ENCODE results near the gene HOXD10.

HOXD10 gene

DNA sequence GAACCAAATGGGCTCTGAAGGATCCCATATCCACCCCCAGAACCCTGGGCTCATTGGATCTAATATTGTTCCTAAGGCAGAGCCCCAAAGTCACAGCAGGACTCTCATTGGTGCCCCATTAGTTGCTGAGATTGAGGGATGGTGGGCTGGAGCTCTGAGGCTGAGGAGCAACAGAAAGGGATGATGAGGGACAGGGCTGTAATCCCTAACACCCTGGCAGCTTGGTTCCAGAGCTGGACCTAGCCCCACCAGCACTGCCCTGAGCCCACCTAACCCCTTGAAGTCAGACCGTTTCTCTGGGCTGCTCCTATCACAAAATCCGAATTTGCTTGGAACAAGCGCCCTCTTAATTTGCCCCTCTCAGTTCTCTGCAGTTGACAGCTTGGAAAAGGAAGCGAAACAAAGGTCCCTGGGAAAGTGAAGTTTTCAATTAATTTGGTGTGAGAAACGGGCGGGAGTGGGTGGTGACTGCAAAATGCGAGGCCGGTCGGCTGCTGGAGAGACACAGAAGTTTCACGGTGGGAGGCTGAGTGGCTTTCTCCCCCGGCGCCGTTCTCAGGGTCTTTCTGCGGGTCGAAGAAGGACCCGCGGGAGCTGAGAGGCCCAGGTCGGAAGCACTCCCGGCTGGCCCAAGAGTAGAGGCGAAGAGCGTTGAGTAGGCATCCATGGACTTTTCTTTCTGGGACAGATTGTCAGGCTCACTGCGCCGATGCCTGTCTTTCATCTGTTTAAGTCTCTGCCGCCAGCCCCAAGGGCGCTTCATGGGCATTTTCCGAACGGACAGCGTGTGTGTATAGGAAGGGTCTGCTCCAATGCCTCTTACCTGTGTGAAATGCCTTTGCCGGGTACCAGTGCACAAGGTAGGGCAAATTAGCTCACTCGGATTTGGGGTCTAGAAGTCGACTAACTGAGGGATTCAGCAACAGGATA, 25.0 kb upstream of the HOXD10 start:
- Histone ChIP-seq H3K4me1 (ENCODE audit: control insufficient read depth, insufficient read depth, low read length) (peaks cover 21% of the 10 kb centered on the region), H3K4me3 (ENCODE audit: low read length in 2 of 2) (no peak overlapping the region), H3K9me3 (ENCODE audit: control insufficient read depth in 2 of 2, low read length in 2 of 2) (no peaks in the 10 kb centered on the region), H3K27me3 (ENCODE audit: control insufficient read depth in 1 of 2, insufficient read depth in 2 of 2, low read length in 2 of 2) (peaks cover 83 to 98% of the 10 kb centered on the region in 2 donors), H3K36me3 (ENCODE audit: control insufficient read depth in 2 of 2, insufficient read depth in 2 of 2, low read length in 2 of 2) (no peaks in the 10 kb centered on the region), H3K27ac (ENCODE audit: low read length) (no peak overlapping the region), H3K9ac (ENCODE audit: low read length in 2 of 2) (no peak overlapping the region)

DNA sequence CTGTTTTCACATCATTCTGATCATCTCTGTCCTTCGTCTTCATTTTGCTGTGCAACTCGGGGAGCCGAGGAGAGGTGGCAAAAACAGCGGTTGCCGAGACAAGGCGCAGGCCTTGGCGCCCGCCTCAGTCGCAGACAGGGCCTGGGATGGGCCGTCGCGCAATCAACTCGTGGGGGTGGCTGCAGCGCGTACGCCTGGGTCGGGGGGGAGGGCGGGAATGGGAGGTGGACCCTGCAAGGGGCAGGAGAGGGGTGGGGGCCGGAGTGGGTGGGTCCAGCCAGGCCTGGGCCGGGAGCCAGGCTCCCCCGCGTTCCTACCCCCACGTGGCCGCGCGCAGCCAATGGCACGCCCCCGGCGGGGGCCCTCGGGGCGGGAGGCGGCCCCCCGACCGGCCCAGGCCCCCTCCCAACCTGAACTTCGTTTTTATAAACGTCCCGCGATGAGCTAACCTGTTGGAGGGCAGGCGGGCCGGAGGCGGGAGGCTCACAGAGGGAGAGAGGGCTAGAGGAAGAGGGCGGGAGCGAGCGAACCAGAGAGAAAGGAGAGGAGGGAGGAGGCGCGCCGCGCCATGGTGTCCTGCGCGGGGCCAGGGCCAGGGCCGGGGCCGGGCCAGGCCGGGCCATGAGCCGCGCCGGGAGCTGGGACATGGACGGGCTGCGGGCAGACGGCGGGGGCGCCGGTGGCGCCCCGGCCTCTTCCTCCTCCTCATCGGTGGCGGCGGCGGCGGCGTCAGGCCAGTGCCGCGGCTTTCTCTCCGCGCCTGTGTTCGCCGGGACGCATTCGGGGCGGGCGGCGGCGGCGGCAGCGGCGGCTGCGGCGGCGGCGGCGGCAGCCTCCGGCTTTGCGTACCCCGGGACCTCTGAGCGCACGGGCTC, 24.1 kb upstream of the HOXD10 start, which contains the start of gene HOXD13:
HOXD13 (plus strand) TSS at position 452 of the 875 bp plus-strand sequence; CDS start at position 622, 170 bp downstream.
- no peaks in the 10 kb centered on the region for H3K36me3 ChIP-seq (ENCODE audit: control insufficient read depth in 2 of 2, insufficient read depth in 2 of 2, low read length in 2 of 2)
- H3K9me3 ChIP-seq (ENCODE audit: control insufficient read depth in 2 of 2, low read length in 2 of 2), result no peaks in the 10 kb centered on the region
- H3K27ac ChIP-seq (ENCODE audit: low read length), result no peak within 1 kb of the TSS
- H3K27me3 ChIP-seq (ENCODE audit: control insufficient read depth in 1 of 2, insufficient read depth in 2 of 2, low read length in 2 of 2), result peaks cover 83 to 99% of the 10 kb centered on the region in 2 donors
- peaks cover 29% of the 10 kb centered on the region for H3K4me1 ChIP-seq (ENCODE audit: control insufficient read depth, insufficient read depth, low read length)
- H3K9ac ChIP-seq (ENCODE audit: low read length in 2 of 2), result no peak within 1 kb of the TSS
- H3K4me3 ChIP-seq (ENCODE audit: low read length in 2 of 2), result peak within 1 kb of the TSS in 1 of 2 donors; percentile 57

DNA sequence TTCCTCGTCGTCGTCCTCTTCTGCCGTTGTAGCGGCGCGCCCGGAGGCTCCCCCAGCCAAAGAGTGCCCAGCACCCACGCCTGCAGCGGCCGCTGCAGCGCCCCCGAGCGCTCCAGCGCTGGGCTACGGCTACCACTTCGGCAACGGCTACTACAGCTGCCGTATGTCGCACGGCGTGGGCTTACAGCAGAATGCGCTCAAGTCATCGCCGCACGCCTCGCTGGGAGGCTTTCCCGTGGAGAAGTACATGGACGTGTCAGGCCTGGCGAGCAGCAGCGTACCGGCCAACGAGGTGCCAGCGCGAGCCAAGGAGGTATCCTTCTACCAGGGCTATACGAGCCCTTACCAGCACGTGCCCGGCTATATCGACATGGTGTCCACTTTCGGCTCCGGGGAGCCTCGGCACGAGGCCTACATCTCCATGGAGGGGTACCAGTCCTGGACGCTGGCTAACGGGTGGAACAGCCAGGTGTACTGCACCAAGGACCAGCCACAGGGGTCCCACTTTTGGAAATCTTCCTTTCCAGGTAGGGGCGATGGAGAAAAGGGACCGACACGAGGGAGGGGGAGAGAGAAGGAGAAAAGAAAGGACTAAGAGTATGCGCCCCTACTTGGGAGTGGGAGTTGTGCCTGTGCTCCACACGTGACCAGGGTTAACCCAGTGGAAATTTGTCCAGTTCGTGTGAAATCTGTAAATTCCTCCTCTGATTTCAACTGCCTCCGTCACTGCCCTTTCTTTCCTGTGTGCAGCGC, 23.3 kb upstream of the HOXD10 start:
- H3K4me3 ChIP-seq (ENCODE audit: low read length in 2 of 2), result peak overlapping the region in 1 of 2 donors; percentile 57
- peaks cover 81 to 97% of the 10 kb centered on the region in 2 donors for H3K27me3 ChIP-seq (ENCODE audit: control insufficient read depth in 1 of 2, insufficient read depth in 2 of 2, low read length in 2 of 2)
- no peaks in the 10 kb centered on the region for H3K9me3 ChIP-seq (ENCODE audit: control insufficient read depth in 2 of 2, low read length in 2 of 2)
- no peaks in the 10 kb centered on the region for H3K36me3 ChIP-seq (ENCODE audit: control insufficient read depth in 2 of 2, insufficient read depth in 2 of 2, low read length in 2 of 2)
- no peak overlapping the region for H3K9ac ChIP-seq (ENCODE audit: low read length in 2 of 2)
- H3K4me1 ChIP-seq (ENCODE audit: control insufficient read depth, insufficient read depth, low read length), result peaks cover 32% of the 10 kb centered on the region
- no peak overlapping the region for H3K27ac ChIP-seq (ENCODE audit: low read length)

DNA sequence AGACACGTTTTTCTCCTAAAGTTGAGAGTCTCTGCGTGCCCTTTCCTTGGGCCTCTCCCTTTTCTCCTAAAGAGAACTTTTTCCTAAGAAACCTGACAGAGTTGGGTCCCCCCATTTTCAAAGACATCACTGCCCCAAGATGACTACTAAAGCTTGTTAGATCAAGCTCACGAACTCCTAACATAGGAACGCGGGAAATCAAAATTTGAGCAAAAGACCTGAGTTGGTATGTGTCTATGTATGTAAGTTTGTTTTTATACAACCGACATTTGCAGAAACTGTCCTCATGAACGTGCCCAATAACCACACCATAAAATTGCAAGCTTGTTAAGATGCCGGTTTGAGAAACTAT, 22.7 kb upstream of the HOXD10 start:
- no peak overlapping the region for H3K27ac ChIP-seq (ENCODE audit: low read length)
- H3K4me1 ChIP-seq (ENCODE audit: control insufficient read depth, insufficient read depth, low read length), result peaks cover 32% of the 10 kb centered on the region
- H3K27me3 ChIP-seq (ENCODE audit: control insufficient read depth in 1 of 2, insufficient read depth in 2 of 2, low read length in 2 of 2), result peaks cover 81 to 97% of the 10 kb centered on the region in 2 donors
- H3K36me3 ChIP-seq (ENCODE audit: control insufficient read depth in 2 of 2, insufficient read depth in 2 of 2, low read length in 2 of 2), result no peaks in the 10 kb centered on the region
- H3K9me3 ChIP-seq (ENCODE audit: control insufficient read depth in 2 of 2, low read length in 2 of 2), result no peaks in the 10 kb centered on the region
- H3K4me3 ChIP-seq (ENCODE audit: low read length in 2 of 2), result no peak overlapping the region
- H3K9ac ChIP-seq (ENCODE audit: low read length in 2 of 2), result no peak overlapping the region

DNA sequence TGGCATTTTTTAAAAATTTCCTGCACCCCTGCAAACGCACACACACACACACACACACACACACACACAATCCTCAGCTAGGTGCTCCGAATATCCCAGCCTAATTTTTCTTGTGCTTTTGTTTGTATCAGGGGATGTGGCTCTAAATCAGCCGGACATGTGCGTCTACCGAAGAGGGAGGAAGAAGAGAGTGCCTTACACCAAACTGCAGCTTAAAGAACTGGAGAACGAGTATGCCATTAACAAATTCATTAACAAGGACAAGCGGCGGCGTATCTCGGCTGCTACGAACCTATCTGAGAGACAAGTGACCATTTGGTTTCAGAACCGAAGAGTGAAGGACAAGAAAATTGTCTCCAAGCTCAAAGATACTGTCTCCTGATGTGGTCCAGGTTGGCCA, 22.2 kb upstream of the HOXD10 start:
- H3K4me1 ChIP-seq (ENCODE audit: control insufficient read depth, insufficient read depth, low read length), result peaks cover 32% of the 10 kb centered on the region
- no peaks in the 10 kb centered on the region for H3K36me3 ChIP-seq (ENCODE audit: control insufficient read depth in 2 of 2, insufficient read depth in 2 of 2, low read length in 2 of 2)
- H3K9me3 ChIP-seq (ENCODE audit: control insufficient read depth in 2 of 2, low read length in 2 of 2), result no peaks in the 10 kb centered on the region
- H3K4me3 ChIP-seq (ENCODE audit: low read length in 2 of 2), result no peak overlapping the region
- no peak overlapping the region for H3K9ac ChIP-seq (ENCODE audit: low read length in 2 of 2)
- peaks cover 81 to 97% of the 10 kb centered on the region in 2 donors for H3K27me3 ChIP-seq (ENCODE audit: control insufficient read depth in 1 of 2, insufficient read depth in 2 of 2, low read length in 2 of 2)
- H3K27ac ChIP-seq (ENCODE audit: low read length), result no peak overlapping the region

DNA sequence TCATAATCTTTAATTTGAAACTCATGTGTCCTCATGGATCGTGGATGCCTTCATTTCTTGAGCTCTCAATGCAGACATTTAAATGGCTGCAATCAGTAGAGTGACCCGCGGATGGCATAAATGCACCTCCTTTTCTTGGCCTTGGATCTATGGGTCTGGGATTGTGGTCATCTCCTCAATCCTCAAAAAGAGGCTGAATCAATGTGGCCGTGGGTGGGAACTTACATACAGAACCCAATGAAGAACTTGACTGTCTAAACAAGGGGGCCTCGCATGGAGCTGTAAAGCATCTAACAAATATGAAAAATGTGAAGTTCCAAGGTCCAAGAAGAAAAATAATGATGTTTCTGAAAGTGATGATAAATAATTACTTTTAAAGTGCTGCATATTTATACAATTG, 21.2 kb upstream of the HOXD10 start:
- Histone ChIP-seq H3K27ac (ENCODE audit: low read length) (no peak overlapping the region), H3K9ac (ENCODE audit: low read length in 2 of 2) (no peak overlapping the region), H3K9me3 (ENCODE audit: control insufficient read depth in 2 of 2, low read length in 2 of 2) (no peaks in the 10 kb centered on the region), H3K27me3 (ENCODE audit: control insufficient read depth in 1 of 2, insufficient read depth in 2 of 2, low read length in 2 of 2) (peaks cover 80 to 97% of the 10 kb centered on the region in 2 donors), H3K36me3 (ENCODE audit: control insufficient read depth in 2 of 2, insufficient read depth in 2 of 2, low read length in 2 of 2) (no peaks in the 10 kb centered on the region), H3K4me3 (ENCODE audit: low read length in 2 of 2) (no peak overlapping the region), H3K4me1 (ENCODE audit: control insufficient read depth, insufficient read depth, low read length) (peaks cover 39% of the 10 kb centered on the region)

DNA sequence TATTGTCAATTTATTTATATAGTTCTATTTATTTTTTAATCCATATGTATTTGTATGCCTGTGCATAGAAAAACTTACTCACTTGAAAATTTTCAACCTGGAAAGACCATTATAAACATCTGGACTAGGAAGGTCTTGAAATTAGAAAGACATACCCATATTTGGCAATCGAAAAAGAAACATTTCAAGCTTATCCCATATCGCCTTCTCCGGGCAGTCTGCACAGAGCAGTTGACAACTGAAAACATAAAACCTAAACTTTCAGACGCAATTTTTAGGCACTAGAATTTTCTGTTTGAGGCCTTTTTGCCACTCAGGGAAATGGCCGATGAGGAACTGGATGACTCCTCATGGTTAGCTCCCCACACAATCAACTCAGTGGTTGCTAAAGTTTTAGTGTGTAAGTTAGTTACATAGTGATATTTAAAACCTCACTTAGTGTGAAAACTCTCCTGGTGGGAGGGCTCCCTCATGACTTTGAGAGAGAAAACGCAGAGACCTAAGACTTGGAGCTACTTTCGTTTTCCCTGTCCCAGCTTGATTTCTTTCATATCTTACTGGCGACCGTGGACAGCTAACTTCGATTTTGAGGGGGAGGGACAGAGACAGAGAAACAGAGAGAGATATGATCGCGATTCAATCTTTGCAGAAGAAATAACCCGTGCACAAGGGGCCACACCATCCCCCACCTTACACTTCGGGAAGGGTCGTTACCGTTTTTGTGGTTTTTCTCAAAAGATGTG, 20.2 kb upstream of the HOXD10 start:
- Histone ChIP-seq H3K9me3 (ENCODE audit: control insufficient read depth in 2 of 2, low read length in 2 of 2) (no peaks in the 10 kb centered on the region), H3K27ac (ENCODE audit: low read length) (no peak overlapping the region), H3K4me1 (ENCODE audit: control insufficient read depth, insufficient read depth, low read length) (peaks cover 40% of the 10 kb centered on the region), H3K4me3 (ENCODE audit: low read length in 2 of 2) (peak overlapping the region; percentile 57 to 71), H3K9ac (ENCODE audit: low read length in 2 of 2) (no peak overlapping the region), H3K36me3 (ENCODE audit: control insufficient read depth in 2 of 2, insufficient read depth in 2 of 2, low read length in 2 of 2) (no peaks in the 10 kb centered on the region), H3K27me3 (ENCODE audit: control insufficient read depth in 1 of 2, insufficient read depth in 2 of 2, low read length in 2 of 2) (peaks cover 84 to 97% of the 10 kb centered on the region in 2 donors)

DNA sequence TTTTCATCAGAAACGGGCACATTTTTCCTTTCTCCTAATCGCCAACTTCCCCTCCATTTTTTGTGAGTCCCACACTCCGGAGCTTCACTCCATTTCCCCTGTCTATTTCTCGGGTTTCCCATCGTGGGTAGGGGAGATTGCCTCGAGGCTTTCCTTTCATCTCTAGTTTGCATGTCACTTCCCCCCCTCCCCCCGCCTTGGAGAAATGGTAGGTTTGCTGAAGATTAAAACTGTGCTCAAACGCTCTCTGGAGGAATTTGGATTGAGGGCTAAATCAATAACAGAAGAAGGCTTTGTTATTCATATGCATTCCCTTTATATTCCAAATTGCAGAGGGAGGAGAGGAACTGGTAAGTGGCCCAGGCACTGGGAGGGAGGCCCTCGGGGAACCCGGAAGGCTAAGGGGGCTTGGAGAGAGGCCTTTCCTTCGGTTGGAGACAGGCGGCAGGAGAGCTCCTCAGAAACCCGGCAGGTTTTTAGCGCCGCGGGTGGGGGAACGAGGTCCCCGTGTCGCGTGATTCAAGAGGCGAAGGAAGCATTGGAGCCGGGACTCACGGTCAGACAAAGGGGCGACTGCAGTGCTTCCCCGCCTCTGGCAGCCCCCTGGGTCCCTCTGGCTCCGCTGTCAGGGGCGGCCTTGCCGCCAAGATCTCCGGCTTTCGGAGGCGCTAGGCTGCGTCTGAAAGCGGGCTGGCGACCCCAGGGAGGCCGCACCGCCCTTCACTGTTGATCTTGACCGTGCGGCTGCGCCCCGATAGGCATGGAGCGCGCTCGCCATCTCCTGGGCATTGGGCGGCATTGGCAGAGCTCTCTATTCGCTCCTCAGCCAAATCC, 19.4 kb upstream of the HOXD10 start:
- peak overlapping the region; percentile 57 to 71 for H3K4me3 ChIP-seq (ENCODE audit: low read length in 2 of 2)
- H3K36me3 ChIP-seq (ENCODE audit: control insufficient read depth in 2 of 2, insufficient read depth in 2 of 2, low read length in 2 of 2), result no peaks in the 10 kb centered on the region
- no peak overlapping the region for H3K27ac ChIP-seq (ENCODE audit: low read length)
- no peaks in the 10 kb centered on the region for H3K9me3 ChIP-seq (ENCODE audit: control insufficient read depth in 2 of 2, low read length in 2 of 2)
- H3K4me1 ChIP-seq (ENCODE audit: control insufficient read depth, insufficient read depth, low read length), result peaks cover 38% of the 10 kb centered on the region
- H3K27me3 ChIP-seq (ENCODE audit: control insufficient read depth in 1 of 2, insufficient read depth in 2 of 2, low read length in 2 of 2), result peaks cover 84 to 97% of the 10 kb centered on the region in 2 donors
- H3K9ac ChIP-seq (ENCODE audit: low read length in 2 of 2), result no peak overlapping the region

DNA sequence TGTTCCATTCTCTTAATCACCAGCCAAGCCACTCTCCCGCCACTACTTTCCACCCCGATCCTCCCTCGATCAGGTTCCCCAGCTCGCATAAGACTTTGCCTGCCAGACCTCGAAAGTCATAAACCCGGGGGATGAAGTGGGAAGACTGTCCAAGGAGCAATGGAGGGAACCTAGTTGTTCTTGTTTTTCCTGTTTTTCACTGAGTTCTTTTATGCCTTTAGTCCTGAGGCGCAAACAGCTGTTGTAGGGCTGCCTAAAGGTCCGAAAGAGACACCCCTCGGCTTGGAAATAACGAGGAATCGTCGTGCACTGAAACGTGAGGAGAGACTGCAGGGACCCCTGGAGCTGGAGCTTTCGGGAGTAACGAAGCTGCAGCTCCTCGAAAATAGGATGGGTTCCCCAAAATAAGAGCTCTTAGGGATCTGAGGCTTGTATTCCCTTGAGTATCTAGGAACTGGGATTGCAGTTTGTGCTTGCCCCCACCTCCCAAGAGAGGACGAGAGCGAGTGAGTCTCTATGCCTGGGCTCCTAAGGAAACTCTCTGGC, 18.7 kb upstream of the HOXD10 start:
- no peaks in the 10 kb centered on the region for H3K9me3 ChIP-seq (ENCODE audit: control insufficient read depth in 2 of 2, low read length in 2 of 2)
- H3K4me3 ChIP-seq (ENCODE audit: low read length in 2 of 2), result peak overlapping the region in 1 of 2 donors; percentile 71
- no peak overlapping the region for H3K27ac ChIP-seq (ENCODE audit: low read length)
- peaks cover 35% of the 10 kb centered on the region for H3K4me1 ChIP-seq (ENCODE audit: control insufficient read depth, insufficient read depth, low read length)
- no peaks in the 10 kb centered on the region for H3K36me3 ChIP-seq (ENCODE audit: control insufficient read depth in 2 of 2, insufficient read depth in 2 of 2, low read length in 2 of 2)
- peaks cover 89 to 98% of the 10 kb centered on the region in 2 donors for H3K27me3 ChIP-seq (ENCODE audit: control insufficient read depth in 1 of 2, insufficient read depth in 2 of 2, low read length in 2 of 2)
- H3K9ac ChIP-seq (ENCODE audit: low read length in 2 of 2), result no peak overlapping the region
